CD4-positive, CD25-positive, alpha-beta regulatory T cell (primary cell): ENCODE measurements around the gene RYR3. TPM values are rescaled to one million over a fixed set of nuclear protein-coding genes. Genes with fewer than 3 reads are reported as not detected.
"Not testable (repeated sequence)": the region's sequence is repeated elsewhere in the genome, so short reads cannot be mapped to it uniquely, and the experiment has no call there.

ENCODE experiments used
- ATAC-seq, 2 donors: fragments of 150-1000 bp; cut with Tn5 transposase; one replicate each; pipeline ENCODE4 v1.10.0; 2021; ENCODE audit warnings: low read depth in 2 of 2, moderate number of reproducible peaks in 2 of 2, moderate library complexity in 1 of 2
- DNase-seq, 3 donors: peaks; one replicate each; pipeline versions ENCODE4 v3.0.0 to v3.0.0-alpha.2; 2012 to 2022; ENCODE audit warnings: mixed read lengths in 1 of 3
- H3K27ac ChIP-seq: one replicate; pipeline ENCODE4 v1.7.0; 2013; ENCODE audit warnings: mild to moderate bottlenecking, low read length; ENCODE audit not compliant: insufficient read depth, poor library complexity, severe bottlenecking
- H3K27me3 ChIP-seq: one replicate; pipeline ENCODE4 v1.7.0; 2013; ENCODE audit warnings: low read length; ENCODE audit not compliant: control insufficient read depth, insufficient read depth
- H3K36me3 ChIP-seq: one replicate; pipeline ENCODE4 v1.7.0; 2013; ENCODE audit warnings: mild to moderate bottlenecking, low read length, moderate library complexity; ENCODE audit not compliant: control insufficient read depth, insufficient read depth
- H3K4me1 ChIP-seq: 2 replicates; pipeline ENCODE4 v1.7.0; 2013; ENCODE audit warnings: mild to moderate bottlenecking, low read length; ENCODE audit not compliant: insufficient read depth, control insufficient read depth, poor library complexity, severe bottlenecking
- H3K4me3 ChIP-seq: one replicate; pipeline ENCODE4 v1.7.0; 2013; ENCODE audit warnings: low read depth, mild to moderate bottlenecking, low read length, moderate library complexity
- H3K9me3 ChIP-seq, 2 experiments: 1 replicate in 1 of 2; 2 replicates in 1 of 2; pipeline ENCODE4 v1.7.0; 2013; ENCODE audit warnings: low read length in 2 of 2, mild to moderate bottlenecking in 1 of 2, moderate library complexity in 1 of 2; ENCODE audit not compliant: control insufficient read depth in 2 of 2
- H3K27ac Mint-ChIP-seq, 3 donors: one replicate each; pipeline ENCODE4 v1.8.0; 2020 to 2022; ENCODE audit warnings: mild to moderate bottlenecking in 3 of 3, mixed read lengths in 3 of 3, moderate library complexity in 2 of 3
- H3K27me3 Mint-ChIP-seq: one replicate; pipeline ENCODE4 v1.8.0; 2022; ENCODE audit warnings: mild to moderate bottlenecking, mixed read lengths
- H3K36me3 Mint-ChIP-seq: one replicate; pipeline ENCODE4 v1.8.0; 2020; ENCODE audit warnings: mixed read lengths
- H3K4me1 Mint-ChIP-seq, 4 donors: one replicate each; pipeline ENCODE4 v1.8.0; 2020 to 2022; ENCODE audit warnings: mixed read lengths in 4 of 4, mild to moderate bottlenecking in 1 of 4
- H3K4me3 Mint-ChIP-seq, 4 donors: one replicate each; pipeline ENCODE4 v1.8.0; 2020 to 2022; ENCODE audit warnings: mild to moderate bottlenecking in 4 of 4, mixed read lengths in 4 of 4, moderate library complexity in 3 of 4
- H3K9me3 Mint-ChIP-seq, 7 donors: one replicate each; pipeline ENCODE4 v1.8.0; 2020 to 2022; ENCODE audit warnings: mixed read lengths in 7 of 7, mild to moderate bottlenecking in 3 of 7, moderate library complexity in 2 of 7
- polyA plus RNA-seq, 4 donors: library from polyadenylated mRNA; unstranded; fragments of 300-500 nt; fragmentation: Illumina TruSeq; gene quantifications; one replicate each; pipeline ENCODE4 v1.2.3, GENCODE V29; 2021
- total RNA-seq: library from RNA; stranded (reverse); gene quantifications from one replicate; pipeline ENCODE4 v1.2.3, GENCODE V29; 2022

The RYR3 gene
- total and polyA plus RNA-seq, 5 donors from 2014 or later: 0.05 to 0.19 (median 0.09) TPM; not detected in 1

DNA sequence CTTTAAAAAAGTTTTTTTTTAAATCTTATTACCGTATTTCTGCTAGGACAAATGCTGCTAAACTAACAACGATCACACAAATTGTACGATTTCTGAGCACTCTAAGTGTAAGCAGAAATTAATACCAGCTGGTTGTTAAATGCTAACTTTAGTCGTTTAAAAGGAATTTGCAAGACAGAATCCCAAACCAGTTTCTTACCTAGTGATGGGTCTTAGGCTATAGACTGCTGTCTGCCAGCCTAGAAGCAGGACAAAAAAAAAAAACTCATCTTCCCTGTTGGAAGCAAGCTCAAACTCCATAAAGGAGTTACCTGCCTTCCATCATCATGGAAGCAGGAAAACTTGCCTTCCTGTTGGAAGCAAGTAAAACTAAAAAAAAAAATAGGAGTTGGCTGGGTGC, 287.6 kb downstream of the RYR3 start:
- not testable (repeated sequence) for H3K27ac ChIP-seq, ATAC-seq, H3K4me3 Mint-ChIP-seq, H3K27me3 ChIP-seq, H3K4me1 Mint-ChIP-seq, H3K4me3 ChIP-seq, H3K27ac Mint-ChIP-seq, H3K36me3 Mint-ChIP-seq, H3K9me3 ChIP-seq, DNase-seq, H3K9me3 Mint-ChIP-seq, H3K36me3 ChIP-seq, H3K27me3 Mint-ChIP-seq, H3K4me1 ChIP-seq

DNA sequence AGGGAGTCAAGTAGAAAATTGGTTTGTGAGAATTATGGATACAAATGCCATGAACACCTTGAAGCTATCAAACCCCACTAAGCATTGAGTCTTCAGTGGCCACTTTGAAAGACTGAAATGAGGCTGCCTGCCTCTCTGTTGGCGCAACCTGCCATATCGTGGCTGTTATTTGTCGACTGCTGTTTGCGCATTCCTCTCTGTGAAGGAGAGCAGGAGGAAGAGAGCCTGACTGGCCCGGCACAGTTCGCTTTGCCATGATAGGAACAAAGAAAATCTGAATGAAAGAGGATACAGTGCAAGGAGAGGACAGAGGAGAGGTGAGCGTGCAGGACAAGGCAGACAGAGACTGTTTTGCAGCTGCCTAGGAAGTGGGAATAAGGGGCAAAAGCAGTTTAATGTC, 289.4 kb downstream of the RYR3 start:
- Histone ChIP-seq H3K27ac (no peak overlapping the region), H3K36me3 (no peaks in the 10 kb centered on the region), H3K4me3 (no peak overlapping the region), H3K27me3 (no peaks in the 10 kb centered on the region), H3K9me3 (no peaks in the 10 kb centered on the region), H3K4me1 (no peaks in the 10 kb centered on the region)
- H3K4me1 Mint-ChIP-seq: no peaks in the 10 kb centered on the region
- H3K27me3 Mint-ChIP-seq: no peaks in the 10 kb centered on the region
- ATAC-seq: no peak
- H3K4me3 Mint-ChIP-seq: no peak overlapping the region
- peaks cover 0 to 2% (median 0%) of the 10 kb centered on the region in 7 donors for H3K9me3 Mint-ChIP-seq
- DNase-seq: no peak
- H3K27ac Mint-ChIP-seq: no peak overlapping the region
- no peaks in the 10 kb centered on the region for H3K36me3 Mint-ChIP-seq

DNA sequence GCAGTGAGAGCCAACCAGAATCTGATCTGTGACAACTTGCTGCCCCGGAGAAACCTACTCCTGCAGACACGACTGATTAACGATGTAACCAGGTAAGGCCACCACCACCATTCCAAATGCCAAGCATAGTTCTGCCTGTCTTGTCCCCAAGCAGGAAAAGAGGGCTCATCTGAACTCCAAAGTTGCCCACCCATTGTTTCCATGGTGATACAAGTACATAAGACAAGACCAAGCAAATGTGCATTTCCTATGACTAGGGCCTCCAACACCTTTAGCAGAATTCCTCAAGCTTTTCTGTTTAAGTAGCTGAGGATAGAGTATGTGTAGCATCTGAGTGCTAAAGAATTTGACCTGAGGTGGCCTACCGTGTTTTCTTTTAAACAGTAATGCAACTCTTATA, 290.7 kb downstream of the RYR3 start:
- Histone ChIP-seq H3K27me3 (no peaks in the 10 kb centered on the region), H3K9me3 (no peaks in the 10 kb centered on the region), H3K36me3 (no peaks in the 10 kb centered on the region), H3K4me1 (no peaks in the 10 kb centered on the region), H3K27ac (no peak overlapping the region), H3K4me3 (no peak overlapping the region)
- no peak overlapping the region for H3K4me3 Mint-ChIP-seq
- no peak overlapping the region for H3K27ac Mint-ChIP-seq
- H3K9me3 Mint-ChIP-seq: no peaks in the 10 kb centered on the region
- H3K36me3 Mint-ChIP-seq: no peaks in the 10 kb centered on the region
- H3K27me3 Mint-ChIP-seq: no peaks in the 10 kb centered on the region
- DNase-seq (no peak), ATAC-seq (no peak)
- no peaks in the 10 kb centered on the region for H3K4me1 Mint-ChIP-seq

DNA sequence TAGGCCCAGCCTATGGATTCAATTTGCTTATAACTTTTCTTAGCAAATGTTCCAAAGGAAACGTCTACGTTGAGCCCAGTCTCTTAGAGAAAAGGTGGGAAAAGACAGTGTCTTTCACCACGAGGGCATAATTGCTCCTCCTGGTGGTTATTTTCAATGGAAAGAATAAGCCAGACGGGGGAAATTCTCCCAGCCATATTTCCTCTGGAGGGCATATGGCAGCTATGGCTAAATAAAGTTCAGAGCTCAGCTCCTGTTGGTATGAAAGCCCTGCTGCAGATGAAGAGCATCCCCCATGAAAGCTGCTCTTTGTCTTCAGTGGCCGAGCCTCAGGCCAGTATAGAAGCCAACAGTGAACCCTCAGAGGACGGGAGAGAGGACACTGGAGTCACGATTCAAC, 297.9 kb downstream of the RYR3 start:
- DNase-seq: no peak
- no peak for ATAC-seq
- Histone ChIP-seq H3K36me3 (no peaks in the 10 kb centered on the region), H3K9me3 (no peaks in the 10 kb centered on the region), H3K4me3 (no peak overlapping the region), H3K4me1 (no peaks in the 10 kb centered on the region), H3K27me3 (no peaks in the 10 kb centered on the region), H3K27ac (no peak overlapping the region)
- H3K4me3 Mint-ChIP-seq: no peak overlapping the region
- no peaks in the 10 kb centered on the region for H3K36me3 Mint-ChIP-seq
- no peaks in the 10 kb centered on the region for H3K4me1 Mint-ChIP-seq
- H3K9me3 Mint-ChIP-seq: no peaks in the 10 kb centered on the region
- H3K27me3 Mint-ChIP-seq: no peaks in the 10 kb centered on the region
- no peak overlapping the region for H3K27ac Mint-ChIP-seq

DNA sequence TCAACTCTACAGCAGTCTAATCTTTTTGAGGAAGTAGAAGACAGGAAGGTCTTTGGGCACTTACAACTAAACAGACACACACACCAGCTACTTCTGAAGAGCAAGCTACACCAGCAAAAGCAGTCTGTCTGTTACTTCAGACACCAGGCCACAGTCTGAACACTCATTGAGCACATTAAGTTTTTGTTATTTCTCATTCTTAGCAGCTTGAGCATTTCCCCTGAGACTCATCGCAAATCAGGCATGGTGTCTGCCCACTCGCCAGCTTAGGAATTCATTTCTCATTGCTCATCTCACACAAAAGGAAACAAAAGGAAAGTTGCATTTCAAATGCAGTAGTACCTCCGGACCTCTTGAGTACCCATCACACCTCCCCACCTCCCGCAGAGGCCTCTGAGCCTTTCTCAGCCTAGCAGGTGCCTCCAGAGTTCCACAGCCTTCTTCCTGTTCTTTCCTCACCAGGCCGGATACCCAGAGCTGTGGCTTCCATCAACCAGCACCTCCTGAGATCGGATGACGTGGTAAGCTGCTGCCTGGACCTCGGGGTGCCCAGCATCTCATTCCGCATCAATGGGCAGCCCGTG, 302.0 kb downstream of the RYR3 start:
- Mint-ChIP-seq H3K4me1 (no peaks in the 10 kb centered on the region), H3K27ac (no peak overlapping the region), H3K9me3 (peaks cover 0 to 2% (median 0%) of the 10 kb centered on the region in 7 donors), H3K27me3 (peaks cover 4% of the 10 kb centered on the region), H3K36me3 (no peaks in the 10 kb centered on the region), H3K4me3 (no peak overlapping the region)
- no peaks in the 10 kb centered on the region for H3K4me1 ChIP-seq
- H3K36me3 ChIP-seq: no peaks in the 10 kb centered on the region
- H3K27me3 ChIP-seq: no peaks in the 10 kb centered on the region
- DNase-seq (no peak), ATAC-seq (no peak)
- no peak overlapping the region for H3K4me3 ChIP-seq
- no peaks in the 10 kb centered on the region for H3K9me3 ChIP-seq
- H3K27ac ChIP-seq: no peak overlapping the region

DNA sequence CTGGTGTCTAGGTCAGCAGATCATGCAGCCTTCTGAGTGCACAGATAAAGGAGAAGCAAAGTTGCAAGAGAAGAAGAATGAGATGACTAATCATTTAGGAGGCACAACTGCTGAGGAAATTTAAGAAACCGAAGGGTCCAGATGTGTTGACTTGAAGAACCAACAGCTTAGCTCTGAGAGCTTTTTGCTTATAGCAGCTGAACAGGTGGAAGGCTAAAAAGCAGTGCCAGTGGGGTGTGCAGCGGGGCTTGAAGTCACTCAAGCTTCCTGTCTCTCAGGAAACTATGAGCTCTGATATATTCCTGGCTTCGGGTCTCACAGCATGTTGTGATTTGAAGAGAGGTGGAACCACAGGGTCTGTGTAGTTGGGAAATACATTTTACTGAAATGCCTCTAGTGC, 305.7 kb downstream of the RYR3 start:
- H3K36me3 Mint-ChIP-seq: no peaks in the 10 kb centered on the region

DNA sequence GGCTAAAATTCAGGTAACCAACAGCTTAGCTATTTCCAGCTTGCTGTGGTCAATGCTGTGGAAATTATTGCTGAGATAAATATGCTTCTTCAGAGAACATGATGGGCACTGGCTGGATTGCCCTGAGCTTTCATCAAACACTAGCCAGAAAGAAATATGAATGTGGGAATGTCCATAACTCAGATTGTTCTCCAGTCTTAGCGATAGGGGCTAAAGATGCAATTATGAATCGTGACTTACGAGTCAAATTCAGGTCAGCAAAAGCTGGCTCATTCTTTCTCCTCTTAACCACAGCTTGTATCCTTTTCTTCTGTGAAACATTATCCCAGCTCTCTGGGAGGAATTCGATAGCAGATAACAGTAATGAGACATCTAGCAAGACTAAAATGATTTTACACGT, 307.6 kb downstream of the RYR3 start:
- peaks cover 5% of the 10 kb centered on the region for H3K27me3 Mint-ChIP-seq
- Histone ChIP-seq H3K9me3 (no peaks in the 10 kb centered on the region), H3K36me3 (no peaks in the 10 kb centered on the region), H3K27ac (no peak overlapping the region), H3K27me3 (no peaks in the 10 kb centered on the region), H3K4me1 (no peaks in the 10 kb centered on the region), H3K4me3 (no peak overlapping the region)
- no peaks in the 10 kb centered on the region for H3K36me3 Mint-ChIP-seq
- H3K4me3 Mint-ChIP-seq: no peak overlapping the region
- ATAC-seq: no peak
- DNase-seq: no peak
- H3K4me1 Mint-ChIP-seq: no peaks in the 10 kb centered on the region
- peaks cover 0 to 2% (median 0%) of the 10 kb centered on the region in 7 donors for H3K9me3 Mint-ChIP-seq
- no peak overlapping the region for H3K27ac Mint-ChIP-seq

More for the DNA sequence above, 305.7 kb downstream of the RYR3 start:
- no peak overlapping the region for H3K27ac ChIP-seq
- no peak overlapping the region for H3K4me3 Mint-ChIP-seq
- H3K36me3 ChIP-seq: no peaks in the 10 kb centered on the region
- no peaks in the 10 kb centered on the region for H3K4me1 ChIP-seq
- DNase-seq (no peak), ATAC-seq (no peak)
- H3K9me3 ChIP-seq: no peaks in the 10 kb centered on the region
- H3K27me3 Mint-ChIP-seq: peaks cover 5% of the 10 kb centered on the region
- H3K27ac Mint-ChIP-seq: no peak overlapping the region
- H3K27me3 ChIP-seq: no peaks in the 10 kb centered on the region
- no peaks in the 10 kb centered on the region for H3K4me1 Mint-ChIP-seq
- no peak overlapping the region for H3K4me3 ChIP-seq
- H3K9me3 Mint-ChIP-seq: peaks cover 0 to 2% (median 0%) of the 10 kb centered on the region in 7 donors

DNA sequence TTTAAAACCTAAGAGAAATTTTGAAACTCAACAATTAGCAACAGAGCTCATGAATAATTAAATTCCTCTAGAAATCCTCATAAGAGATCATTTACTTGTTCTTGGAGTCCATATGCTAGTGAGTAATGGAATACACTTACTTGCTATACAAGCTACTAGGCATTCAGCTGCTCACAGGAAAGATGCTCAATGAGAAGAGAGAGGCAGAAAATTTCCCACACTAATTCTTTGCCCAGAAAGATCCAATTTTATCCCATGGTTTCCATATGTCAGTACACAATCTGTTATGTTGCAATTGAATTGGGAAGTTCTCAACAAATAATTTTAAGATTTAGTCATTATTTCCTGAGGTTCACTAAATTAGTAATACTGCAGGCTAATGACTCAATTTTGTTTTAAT, 310.4 kb downstream of the RYR3 start:
- Mint-ChIP-seq H3K36me3 (no peaks in the 10 kb centered on the region), H3K4me1 (no peaks in the 10 kb centered on the region), H3K27me3 (peaks cover 8% of the 10 kb centered on the region), H3K4me3 (no peak overlapping the region), H3K9me3 (peaks cover 0 to 2% (median 0%) of the 10 kb centered on the region in 7 donors), H3K27ac (no peak overlapping the region)
- no peak overlapping the region for H3K4me3 ChIP-seq
- no peaks in the 10 kb centered on the region for H3K4me1 ChIP-seq
- ATAC-seq (no peak), DNase-seq (no peak)
- H3K27me3 ChIP-seq: no peaks in the 10 kb centered on the region
- H3K9me3 ChIP-seq: no peaks in the 10 kb centered on the region
- H3K36me3 ChIP-seq: no peaks in the 10 kb centered on the region
- H3K27ac ChIP-seq: no peak overlapping the region
